Transverse colon (tissue), 4 donors: ENCODE data around the gene BST1. TPM values are rescaled to one million over a fixed set of nuclear protein-coding genes. Genes with fewer than 3 reads are reported as not detected.

Experiments
- DNase-seq: peaks from one replicate; pipeline ENCODE4 v3.0.0-alpha.2; 2019
- H3K27ac ChIP-seq, 4 donors: fragments of 200-600 bp; sonication (generic); 2 replicates each; pipeline ENCODE4 v1.5.1; 2016 to 2018; ENCODE audit warnings: inconsistent platforms in 4 of 4
- H3K27me3 ChIP-seq: fragments of 200-600 bp; sonication (generic); 2 replicates; pipeline ENCODE4 v1.5.1; 2017; ENCODE audit warnings: inconsistent platforms
- H3K36me3 ChIP-seq, 4 donors: fragments of 200-600 bp; sonication (generic); 2 replicates each; pipeline ENCODE4 v1.5.1; 2017 to 2019; ENCODE audit warnings: inconsistent platforms in 4 of 4
- H3K4me1 ChIP-seq, 4 donors: fragments of 200-600 bp; sonication (generic); 2 replicates each; pipeline ENCODE4 v1.5.1; 2017 to 2020; ENCODE audit warnings: inconsistent platforms in 4 of 4
- H3K4me3 ChIP-seq, 4 donors: fragments of 200-600 bp; sonication (generic); 1 replicate in 1 of 4; 2 replicates in 3 of 4; pipeline versions ENCODE4 v1.5.1 to v1.6.1; 2017 to 2019; ENCODE audit warnings: inconsistent platforms in 4 of 4
- H3K9me3 ChIP-seq, 2 donors: fragments of 200-600 bp; sonication (generic); 2 replicates each; pipeline ENCODE4 v1.5.1; 2017 to 2019; ENCODE audit warnings: inconsistent platforms in 2 of 2
- EP300 ChIP-seq: sonication (generic); formaldehyde crosslinking; IDR thresholded peaks from one replicate; pipeline ENCODE4 v1.6.1; 2017; ENCODE audit warnings: antibody characterized with exemption, low read depth
- POLR2A ChIP-seq: fragments of 450-650 bp; IDR thresholded peaks from one replicate; pipeline ENCODE4 v1.6.1; 2016; ENCODE audit warnings: antibody characterized with exemption, mild to moderate bottlenecking, moderate library complexity
- POLR2AphosphoS5 ChIP-seq, 3 donors: sonication (generic); formaldehyde crosslinking; IDR thresholded peaks; one replicate each; pipeline ENCODE4 v1.6.1; 2016; ENCODE audit warnings: antibody characterized with exemption in 3 of 3
- WGBS, 2 donors: methylation state at CpG; one replicate each; pipeline ENCODE4 v1.1.5; 2018; ENCODE audit warnings: low coverage in 1 of 2; 5-methylcytosine and 5-hydroxymethylcytosine counted together
- in situ Hi-C, 4 donors: fragments of 200-750 bp; cut with MboI; loops; one replicate each; pipeline versions ENCODE4 v1.15.0 to v1.15.1; 2017; ENCODE audit warnings: low sequenced_read_pairs in 3 of 4, low pct_ligation_motif_present in 1 of 4, low pct_unique_long_range_greater_than_20kb in 1 of 4
- intact Hi-C: fragments of 100-400 bp; cut with DNase I; formaldehyde crosslinking; loops from one replicate; pipeline ENCODE4 v1.15.1; 2023; ENCODE audit warnings: low total_unique reads
- total RNA-seq, 4 donors: library from RNA; depleted of rRNA; stranded (reverse); fragments of >200 nt; gene quantifications; one replicate each; pipeline ENCODE4 v1.1.0, GENCODE V29; 2016
- TF ChIP-seq, protein P1 (sequence below), 5 experiments: fragments of 200-600 bp in 3 of 5; fragments of 450-650 bp in 2 of 5; sonication (generic) in 3 of 5; IDR thresholded peaks; 1 replicate in 2 of 5; 2 replicates in 3 of 5; pipeline ENCODE4 v1.5.1; 2016 to 2017; ENCODE audit warnings: antibody characterized with exemption in 5 of 5, inconsistent platforms in 3 of 5, mild to moderate bottlenecking in 2 of 5, moderate library complexity in 1 of 5

The BST1 gene
- total RNA-seq, 4 donors from 2014 or later = 4.3 to 19.4 TPM; not detected in 2

GRCh38 chr4:15654593-15655222 lies 48.2 kb upstream of the BST1 start:
- Histone ChIP-seq H3K27me3 (no peaks in the 10 kb centered on the region), H3K36me3 (no peaks in the 10 kb centered on the region), H3K4me1 (peaks cover 17 to 50% (median 44%) of the 10 kb centered on the region in 4 donors), H3K9me3 (no peaks in the 10 kb centered on the region), H3K4me3 (peak overlapping the region; percentile 57 to 94 (median 82)), H3K27ac (peak overlapping the region; percentile 97 to 100 (median 98))
- TF ChIP-seq, protein P1, sequence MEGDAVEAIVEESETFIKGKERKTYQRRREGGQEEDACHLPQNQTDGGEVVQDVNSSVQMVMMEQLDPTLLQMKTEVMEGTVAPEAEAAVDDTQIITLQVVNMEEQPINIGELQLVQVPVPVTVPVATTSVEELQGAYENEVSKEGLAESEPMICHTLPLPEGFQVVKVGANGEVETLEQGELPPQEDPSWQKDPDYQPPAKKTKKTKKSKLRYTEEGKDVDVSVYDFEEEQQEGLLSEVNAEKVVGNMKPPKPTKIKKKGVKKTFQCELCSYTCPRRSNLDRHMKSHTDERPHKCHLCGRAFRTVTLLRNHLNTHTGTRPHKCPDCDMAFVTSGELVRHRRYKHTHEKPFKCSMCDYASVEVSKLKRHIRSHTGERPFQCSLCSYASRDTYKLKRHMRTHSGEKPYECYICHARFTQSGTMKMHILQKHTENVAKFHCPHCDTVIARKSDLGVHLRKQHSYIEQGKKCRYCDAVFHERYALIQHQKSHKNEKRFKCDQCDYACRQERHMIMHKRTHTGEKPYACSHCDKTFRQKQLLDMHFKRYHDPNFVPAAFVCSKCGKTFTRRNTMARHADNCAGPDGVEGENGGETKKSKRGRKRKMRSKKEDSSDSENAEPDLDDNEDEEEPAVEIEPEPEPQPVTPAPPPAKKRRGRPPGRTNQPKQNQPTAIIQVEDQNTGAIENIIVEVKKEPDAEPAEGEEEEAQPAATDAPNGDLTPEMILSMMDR (IDR thresholded peaks at IDR 0.05) = no peak
- TF ChIP-seq POLR2AphosphoS5 (IDR thresholded peaks at IDR 0.05) (peak in 1 of 3 donors; percentile 31), EP300 (no peak)
- intact Hi-C loops = loop anchor here (5.0 kb wide), 2 partner anchors 177 to 402 kb away; no protein-coding TSS in a partner anchor
- 1% methylated on average over 32 of the region's 66 CpGs; no CpG with 5 or more reads in 1 of the 2 donors for WGBS, 2 donors
- in situ Hi-C loops = no loop called here
- DNase-seq = peak; percentile 59

DNA sequence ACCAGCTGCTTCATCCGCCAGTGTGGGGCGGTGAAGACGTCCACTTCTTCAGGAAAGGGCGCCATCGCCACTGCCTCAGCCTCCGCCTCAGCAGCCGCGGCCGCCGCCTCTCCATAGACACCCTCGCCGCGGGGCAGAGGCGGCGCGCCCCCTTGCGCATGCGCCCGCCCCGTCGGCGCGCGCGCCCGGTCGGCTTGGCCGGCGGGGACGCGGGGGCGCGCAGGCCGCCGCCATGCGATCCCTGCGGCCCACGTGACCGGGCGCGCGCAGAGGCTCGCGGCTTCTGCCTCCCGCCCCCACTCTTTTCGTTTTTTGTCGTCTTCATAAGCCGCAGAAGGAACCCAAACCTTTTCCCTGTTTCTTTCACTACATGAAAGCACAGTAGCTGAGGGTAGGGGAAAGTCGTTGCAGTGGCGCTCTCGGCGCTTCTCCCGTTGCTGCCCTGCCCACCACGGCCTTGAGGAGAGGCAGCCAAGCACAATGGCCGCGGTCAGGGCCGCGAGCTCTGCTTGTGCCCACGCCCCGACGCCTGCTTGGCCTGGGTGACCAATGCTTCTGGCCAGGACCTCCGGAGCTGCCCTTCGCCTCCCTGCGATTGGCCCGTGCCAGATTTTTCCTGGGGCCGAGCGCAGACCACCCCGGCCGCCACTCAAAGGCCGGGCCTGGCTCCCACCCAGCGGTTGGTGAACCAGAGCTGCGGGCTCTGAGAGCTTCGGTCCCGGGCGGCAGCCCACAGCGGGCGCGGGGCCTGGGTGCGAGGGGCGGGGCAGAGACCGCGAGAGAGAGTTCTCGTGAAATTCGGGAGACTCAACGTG lies 47.4 kb upstream of the BST1 start, which contains the start of gene FBXL5:
FBXL5 (minus strand) TSS at position 135 of the 815 bp plus-strand sequence; CDS start at position 65, 70 bp downstream.
- Histone ChIP-seq H3K36me3 (no peaks in the 10 kb centered on the region), H3K27me3 (no peaks in the 10 kb centered on the region), H3K27ac (peak within 1 kb of the TSS; percentile 97 to 100 (median 98)), H3K4me1 (peaks cover 17 to 43% (median 40%) of the 10 kb centered on the region in 4 donors), H3K9me3 (no peaks in the 10 kb centered on the region), H3K4me3 (peak within 1 kb of the TSS; percentile 77 to 94 (median 82))
- TF ChIP-seq POLR2A (peak; percentile 84), EP300 (no peak), POLR2AphosphoS5 (IDR thresholded peaks at IDR 0.05) (peak; percentile 94 to 95 (median 95))
- TF ChIP-seq, protein P1 (IDR thresholded peaks at IDR 0.05) = no peak
- in situ Hi-C loops = no loop called here
- 10 to 13% methylated on average over 19 to 81 of the region's 85 CpGs for WGBS, 2 donors
- peak; percentile 83 for DNase-seq
- intact Hi-C loops = loop anchor here (5.0 kb wide), 1 partner anchor 403 kb away; no protein-coding TSS in a partner anchor

GRCh38 chr4:15656038-15656470 lies 46.8 kb upstream of the BST1 start:
- intact Hi-C loops = loop anchor here (5.0 kb wide), 1 partner anchor 404 kb away; no protein-coding TSS in a partner anchor
- Histone ChIP-seq H3K4me1 (peaks cover 15 to 39% (median 36%) of the 10 kb centered on the region in 4 donors), H3K4me3 (peak overlapping the region; percentile 77 to 94 (median 82)), H3K27ac (peak overlapping the region; percentile 97 to 100 (median 98)), H3K9me3 (no peaks in the 10 kb centered on the region), H3K36me3 (no peaks in the 10 kb centered on the region), H3K27me3 (no peaks in the 10 kb centered on the region)
- TF ChIP-seq POLR2AphosphoS5 (IDR thresholded peaks at IDR 0.05) (no peak), POLR2A (no peak), EP300 (no peak)
- TF ChIP-seq, protein P1 (IDR thresholded peaks at IDR 0.05) = no peak
- WGBS, 2 donors = 67 to 86% methylated on average over 12 of the region's 12 CpGs
- in situ Hi-C loops = no loop called here
- no peak for DNase-seq

GRCh38 chr4:15657366-15657765 lies 45.5 kb upstream of the BST1 start:
- H3K9me3 ChIP-seq = no peaks in the 10 kb centered on the region
- no peaks in the 10 kb centered on the region for H3K27me3 ChIP-seq
- intact Hi-C loops = loop anchor here (5.0 kb wide), 1 partner anchor 405 kb away; no protein-coding TSS in a partner anchor
- TF ChIP-seq, protein P1 (IDR thresholded peaks at IDR 0.05) = no peak
- no peak for TF ChIP-seq EP300
- no peak for TF ChIP-seq POLR2AphosphoS5 (IDR thresholded peaks at IDR 0.05)
- TF ChIP-seq POLR2A = no peak
- no peak overlapping the region for H3K4me3 ChIP-seq
- no peaks in the 10 kb centered on the region for H3K36me3 ChIP-seq
- no peak overlapping the region for H3K27ac ChIP-seq
- in situ Hi-C loops = no loop called here
- peaks cover 2 to 26% (median 23%) of the 10 kb centered on the region in 4 donors for H3K4me1 ChIP-seq
- no peak for DNase-seq
